WERI-Rb-1 (cell line): ENCODE data around the gene PPIE.
"Not testable (repeated sequence)": the region's sequence is repeated elsewhere in the genome, so short reads cannot be mapped to it uniquely, and the experiment has no call there.

Experiments
- DNase-seq: peaks from one replicate; pipeline ENCODE4 v3.0.0-alpha.2; 2020
- H3K27ac ChIP-seq: fragments of 250-450 bp; sonication (Bioruptor Pico); 2 replicates; pipeline ENCODE4 v1.5.1; 2020; ENCODE audit warnings: mild to moderate bottlenecking, moderate library complexity
- H3K27me3 ChIP-seq: fragments of 250-450 bp; sonication (Bioruptor Pico); 2 replicates; pipeline ENCODE4 v1.5.1; 2021; ENCODE audit warnings: mild to moderate bottlenecking, low read depth, moderate library complexity; ENCODE audit not compliant: insufficient read depth, severe bottlenecking
- H3K36me3 ChIP-seq: fragments of 250-450 bp; sonication (Bioruptor Pico); 2 replicates; pipeline ENCODE4 v1.5.1; 2020; ENCODE audit warnings: mild to moderate bottlenecking, moderate library complexity
- H3K4me3 ChIP-seq: 2 replicates; pipeline ENCODE4 v1.5.1; 2011; ENCODE audit warnings: low read depth, mild to moderate bottlenecking, control low read depth, low read length
- H3K9me3 ChIP-seq: fragments of 250-450 bp; sonication (Bioruptor Pico); 2 replicates; pipeline ENCODE4 v1.5.1; 2021; ENCODE audit warnings: mild to moderate bottlenecking, moderate library complexity; ENCODE audit not compliant: severe bottlenecking
- CTCF ChIP-seq: IDR thresholded peaks from 2 replicates; pipeline ENCODE4 v1.5.1; 2011; ENCODE audit warnings: low read depth, mild to moderate bottlenecking, control low read depth, inconsistent platforms, low read length

PPIE gene

GRCh38 chr1:39795651-39796050 is 57.0 kb downstream of the PPIE start:
- DNase-seq: no peak
- no peak for TF ChIP-seq CTCF
- H3K27me3 ChIP-seq: no peaks in the 10 kb centered on the region
- no peaks in the 10 kb centered on the region for H3K36me3 ChIP-seq
- H3K27ac ChIP-seq: no peak overlapping the region
- H3K4me3 ChIP-seq: no peak overlapping the region
- no peaks in the 10 kb centered on the region for H3K9me3 ChIP-seq

- H3K9me3 ChIP-seq, H3K27ac ChIP-seq, H3K36me3 ChIP-seq, H3K4me3 ChIP-seq, H3K27me3 ChIP-seq: not testable (repeated sequence)
- peak; percentile 15; the same call in 1 of the 2 replicates for TF ChIP-seq CTCF
- DNase-seq: peak; percentile 47
Measured at GRCh38 chr1:39798859-39799769, 60.4 kb downstream of the PPIE start.

- Histone ChIP-seq H3K36me3 (no peaks in the 10 kb centered on the region), H3K27ac (no peak overlapping the region), H3K4me3 (no peak overlapping the region), H3K27me3 (no peaks in the 10 kb centered on the region), H3K9me3 (peaks cover 1% of the 10 kb centered on the region)
- TF ChIP-seq CTCF: peak; percentile 87
- DNase-seq: peak; percentile 73
Measured at GRCh38 chr1:39799770-39800470, 61.2 kb downstream of the PPIE start.

- H3K27ac ChIP-seq: no peak overlapping the region
- no peak for DNase-seq
- no peak for TF ChIP-seq CTCF
- peaks cover 5% of the 10 kb centered on the region for H3K9me3 ChIP-seq
- no peaks in the 10 kb centered on the region for H3K27me3 ChIP-seq
- H3K36me3 ChIP-seq: no peaks in the 10 kb centered on the region
- no peak overlapping the region for H3K4me3 ChIP-seq
Measured at GRCh38 chr1:39800471-39800835, 61.8 kb downstream of the PPIE start.

- H3K4me3 ChIP-seq: no peak overlapping the region
- no peak for TF ChIP-seq CTCF
- H3K9me3 ChIP-seq: peaks cover 9% of the 10 kb centered on the region
- no peaks in the 10 kb centered on the region for H3K27me3 ChIP-seq
- no peak for DNase-seq
- no peaks in the 10 kb centered on the region for H3K36me3 ChIP-seq
- no peak overlapping the region for H3K27ac ChIP-seq
Measured at GRCh38 chr1:39802496-39803260, 64.0 kb downstream of the PPIE start.
